Activated gamma-delta T cell treated with anti-CD3 and anti-CD28 coated beads, Interleukin-2, amount 50 U/mL, for 16 hours (primary cell): ENCODE measurements around the gene CLDN7.

ENCODE experiments used
- DNase-seq: peaks from one replicate; pipeline ENCODE4 v3.0.0-alpha.2; 2020; ENCODE audit warnings: low read depth

CLDN7 gene

DNA sequence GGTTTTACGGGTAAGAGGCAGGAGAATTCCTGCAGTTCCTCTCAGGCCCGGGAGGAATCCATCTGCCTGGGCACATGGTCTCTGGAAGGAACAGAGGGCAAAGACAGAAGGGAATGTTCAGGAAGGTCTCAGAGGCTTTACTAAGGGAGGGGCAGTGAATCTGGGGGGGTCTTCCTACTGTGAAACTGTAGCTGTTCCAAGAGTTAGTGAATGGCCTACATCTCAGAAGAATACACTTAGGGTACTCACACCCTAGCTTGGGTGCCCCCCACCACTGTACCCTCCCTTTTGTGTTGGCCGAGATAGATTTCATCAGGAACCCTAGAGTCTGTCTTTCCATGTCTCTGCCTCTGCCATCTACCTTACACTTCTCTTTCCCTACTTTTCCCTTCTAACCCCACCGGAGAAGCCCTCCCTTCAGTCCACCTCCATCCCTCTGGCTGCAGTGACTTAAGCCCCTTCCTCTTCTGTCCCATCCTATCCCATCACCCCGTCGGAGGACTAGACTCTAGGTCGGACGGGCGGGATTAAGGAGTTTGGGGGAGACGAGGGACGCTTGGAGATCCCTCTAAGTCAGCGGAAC is 43.0 kb downstream of the CLDN7 start:
- no peak for DNase-seq

GRCh38 chr17:7218758-7219157 is 43.5 kb downstream of the CLDN7 start:
- no peak for DNase-seq

DNA sequence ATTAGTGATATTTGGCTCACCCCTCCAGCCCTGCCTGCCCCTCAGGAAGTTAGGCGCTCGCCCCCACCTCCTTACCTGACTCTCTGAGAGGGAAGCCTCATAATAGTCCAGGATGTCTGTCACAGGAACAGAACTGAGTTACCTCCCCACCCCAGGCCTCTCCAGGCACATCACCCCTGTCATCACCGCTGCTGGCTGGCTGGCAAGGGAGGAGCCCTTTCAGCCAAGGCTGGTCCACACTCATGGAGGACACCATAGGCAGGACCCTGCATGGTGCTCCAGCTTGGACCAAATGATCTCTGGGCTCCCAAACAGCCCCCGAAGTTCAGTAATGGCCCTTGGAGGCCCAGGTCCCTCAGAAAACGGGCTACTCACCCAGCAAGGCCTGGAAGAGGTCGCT is 44.1 kb downstream of the CLDN7 start:
- no peak for DNase-seq

DNA sequence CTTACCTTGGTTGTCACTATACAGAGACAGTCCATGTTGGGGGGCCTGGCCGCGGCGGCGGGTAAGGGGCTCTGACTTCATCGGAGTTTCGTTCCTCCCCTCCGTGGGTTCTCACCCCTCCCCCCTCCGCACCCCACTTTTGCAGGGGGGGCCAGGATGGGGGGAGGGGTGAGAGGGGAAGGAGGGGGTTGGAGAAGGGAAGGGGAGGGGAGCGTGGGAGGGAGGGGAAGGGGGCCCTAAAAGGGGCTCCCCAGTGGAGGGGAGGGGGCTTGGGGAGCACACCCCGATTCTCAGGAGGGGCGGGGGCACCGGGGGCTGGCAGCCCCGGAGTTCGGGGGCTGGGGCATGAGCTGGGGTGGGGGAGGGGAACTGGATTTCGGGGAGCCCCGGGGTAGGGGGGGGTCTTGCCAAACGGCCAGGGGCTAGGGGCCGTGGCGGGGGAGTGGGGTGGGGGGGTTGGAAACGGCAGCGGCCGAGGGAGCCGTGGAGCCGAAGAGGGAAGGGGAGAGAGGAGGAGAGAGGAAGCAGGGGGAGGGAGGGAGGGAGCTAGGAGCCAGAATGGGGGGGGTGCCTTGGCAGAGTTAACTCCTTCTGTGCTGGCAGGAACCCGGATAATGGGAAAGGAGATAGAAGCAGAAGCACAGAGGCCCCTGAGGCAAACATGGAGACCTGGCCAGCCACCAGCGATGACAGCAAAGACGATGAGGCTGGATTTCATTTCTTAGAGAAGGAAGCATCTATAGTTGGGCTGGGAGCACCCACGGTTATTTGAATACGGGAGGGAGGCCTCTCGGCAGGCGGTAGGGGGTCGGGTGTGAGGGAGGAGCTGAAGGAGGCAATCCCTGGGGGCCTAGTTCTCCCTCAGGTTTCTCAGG is 44.9 kb downstream of the CLDN7 start:
- DNase-seq: no peak

- no peak for DNase-seq
These were observed 45.8 kb downstream of the CLDN7 start for GRCh38 chr17:7216242-7217112.

GRCh38 chr17:7215652-7216180 is 46.6 kb downstream of the CLDN7 start:
- no peak for DNase-seq

- no peak for DNase-seq
These were observed 47.1 kb downstream of the CLDN7 start for GRCh38 chr17:7215136-7215638.

- peak; percentile 99 for DNase-seq
These were observed 47.8 kb downstream of the CLDN7 start for GRCh38 chr17:7214300-7215135.

GRCh38 chr17:7213895-7214299 is 48.4 kb downstream of the CLDN7 start:
- no peak for DNase-seq

DNA sequence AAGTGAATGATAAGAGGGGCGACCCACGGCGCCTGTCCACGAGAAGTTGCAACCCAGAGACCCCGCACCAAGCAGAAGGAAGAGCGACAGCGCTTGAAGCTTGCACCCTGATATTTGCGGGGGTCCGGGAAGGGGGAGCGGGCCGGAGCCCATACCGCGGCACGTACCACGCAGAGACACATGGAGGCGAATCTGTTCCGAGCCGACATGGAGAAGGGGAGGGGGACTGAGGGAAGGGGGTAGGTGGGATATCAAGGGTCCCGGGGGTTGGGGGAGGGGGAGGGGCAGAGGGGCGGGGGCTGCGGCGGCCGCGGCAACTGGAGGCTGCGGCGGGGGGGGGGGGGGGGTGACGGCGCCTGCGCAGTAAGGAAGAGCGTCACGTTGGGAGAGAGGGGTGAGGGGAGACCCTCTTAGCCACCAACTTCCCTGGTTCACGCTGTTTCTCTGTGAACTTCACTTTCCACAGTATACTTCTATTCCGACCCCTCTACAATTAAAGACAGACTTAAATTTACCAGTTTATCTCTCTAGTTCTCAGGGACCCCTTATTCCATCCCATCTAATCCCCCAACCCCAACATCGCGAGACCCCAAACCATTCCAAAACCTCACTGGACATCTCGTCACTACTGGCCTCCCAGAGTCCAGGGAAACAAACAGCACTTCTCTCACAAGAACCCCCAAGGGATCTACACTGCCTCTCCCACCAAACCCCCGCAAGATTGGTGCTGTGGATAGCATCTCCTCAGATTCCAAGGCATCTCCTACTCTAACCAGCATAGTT is 50.6 kb downstream of the CLDN7 start:
- no peak for DNase-seq
